AG04449 (cell line): Measurements from ENCODE around the gene EBF4.

Experiments used
- CTCF ChIA-PET: fragments of 350-600 bp; formaldehyde crosslinking; extraction: SDS; loops from one replicate; lab custom pipeline; 2021; ENCODE audit warnings: antibody characterized with exemption; lab: Yijun Ruan, JAX
- POLR2A ChIA-PET: fragments of 400-600, 350-600 bp; formaldehyde crosslinking; extraction: SDS; loops from one replicate; lab custom pipeline; 2020; ENCODE audit warnings: antibody characterized with exemption, inconsistent platforms; lab: Yijun Ruan, JAX
- DNase-seq: peaks from one replicate; pipeline ENCODE4 v3.0.0-alpha.2; 2010; ENCODE audit warnings: low read depth, low spot score
- H3K4me3 ChIP-seq: 2 replicates; pipeline ENCODE4 v1.5.1; 2011; ENCODE audit warnings: low read depth, mild to moderate bottlenecking, control low read depth, low read length
- CTCF ChIP-seq: IDR thresholded peaks from one replicate; pipeline ENCODE4 v1.5.1; 2011; ENCODE audit warnings: mild to moderate bottlenecking, moderate library complexity, low read length, control low read depth, inconsistent platforms; ENCODE audit not compliant: insufficient read depth; ENCODE audit errors: missing control alignments

EBF4 gene

GRCh38 chr20:2794866-2795447, 102.4 kb downstream of the EBF4 start:
- DNase-seq: no peak
- CTCF ChIA-PET: interaction anchor here (2.2 kb wide), 1 partner anchor 42 kb away, joined by 8 read pairs; no protein-coding TSS in a partner anchor
- no peak for TF ChIP-seq CTCF
- H3K4me3 ChIP-seq: no peak overlapping the region
- POLR2A ChIA-PET: no interaction called here

- CTCF ChIA-PET: interaction anchor here (2.2 kb wide), 1 partner anchor 43 kb away, joined by 8 read pairs; no protein-coding TSS in a partner anchor
These were observed 102.9 kb downstream of the EBF4 start for GRCh38 chr20:2795451-2795850.

GRCh38 chr20:2796011-2796660, 103.6 kb downstream of the EBF4 start:
- no peak for DNase-seq
- POLR2A ChIA-PET: no interaction called here
- CTCF ChIA-PET: no interaction called here
- H3K4me3 ChIP-seq: no peak overlapping the region
- TF ChIP-seq CTCF: no peak

More at GRCh38 chr20:2795451-2795850, 102.9 kb downstream of the EBF4 start:
- DNase-seq: no peak
- no peak for TF ChIP-seq CTCF
- POLR2A ChIA-PET: no interaction called here
- H3K4me3 ChIP-seq: no peak overlapping the region

- POLR2A ChIA-PET: no interaction called here
- CTCF ChIA-PET: no interaction called here
These were observed 104.8 kb downstream of the EBF4 start for GRCh38 chr20:2797136-2797983.

GRCh38 chr20:2798095-2798805, 105.7 kb downstream of the EBF4 start:
- ChIA-PET POLR2A (no interaction called here), CTCF (no interaction called here)

More at GRCh38 chr20:2797136-2797983, 104.8 kb downstream of the EBF4 start:
- TF ChIP-seq CTCF: no peak
- no peak overlapping the region for H3K4me3 ChIP-seq
- no peak for DNase-seq

More at GRCh38 chr20:2798095-2798805, 105.7 kb downstream of the EBF4 start:
- TF ChIP-seq CTCF: no peak
- no peak overlapping the region for H3K4me3 ChIP-seq
- DNase-seq: no peak
